Neural cell (in vitro differentiated cells): ENCODE data around the gene CNDP2. TPM values are rescaled to one million over a fixed set of nuclear protein-coding genes. Genes with fewer than 3 reads are reported as not detected.

ENCODE experiments used
- H2AFZ ChIP-seq: fragments of 200-600, 300-800 bp; sonication (generic), shearing (Covaris generic); 2 replicates; pipeline ENCODE4 v1.6.0; 2014; ENCODE audit warnings: low read depth, mild to moderate bottlenecking, antibody characterized with exemption, low read length, moderate library complexity
- H3F3A ChIP-seq: fragments of 200-600 bp; shearing (Covaris generic); 2 replicates; pipeline ENCODE4 v1.6.1; 2016; ENCODE audit warnings: mild to moderate bottlenecking, moderate library complexity, mixed read lengths, antibody characterized with exemption, low read length; ENCODE audit not compliant: insufficient read depth, poor library complexity, severe bottlenecking
- H3K27ac ChIP-seq: fragments of 200-600, 300-800 bp; sonication (generic), shearing (Covaris generic); 2 replicates; pipeline ENCODE4 v1.5.1; 2014; ENCODE audit warnings: mild to moderate bottlenecking, low read length, moderate library complexity
- H3K27me3 ChIP-seq: fragments of 300-800, 200-600 bp; sonication (generic), shearing (Covaris generic); 2 replicates; pipeline ENCODE4 v1.6.0; 2014; ENCODE audit warnings: mild to moderate bottlenecking, low read depth, low read length, moderate library complexity; ENCODE audit not compliant: insufficient read depth
- H3K36me3 ChIP-seq: fragments of 300-800, 200-600 bp; sonication (generic), shearing (Covaris generic); 2 replicates; pipeline ENCODE4 v1.5.1; 2014; ENCODE audit warnings: mild to moderate bottlenecking, antibody characterized with exemption, low read length, moderate library complexity; ENCODE audit not compliant: insufficient read depth
- H3K4me2 ChIP-seq: fragments of 300-800, 200-600 bp; sonication (generic), shearing (Covaris generic); 2 replicates; pipeline ENCODE4 v1.6.0; 2014; ENCODE audit warnings: mild to moderate bottlenecking, low read length
- H3K4me3 ChIP-seq: fragments of 300-800, 200-600 bp; sonication (generic), shearing (Covaris generic); 2 replicates; pipeline ENCODE4 v1.5.1; 2014; ENCODE audit warnings: mild to moderate bottlenecking, low read length, moderate library complexity
- H3K79me2 ChIP-seq: fragments of 200-600 bp; shearing (Covaris generic); replicated peaks from 2 replicates; pipeline ENCODE4 v1.6.0; 2014; ENCODE audit warnings: mild to moderate bottlenecking, low read length, moderate library complexity; ENCODE audit not compliant: insufficient read depth
- H3K9ac ChIP-seq: fragments of 300-800, 200-600 bp; sonication (generic), shearing (Covaris generic); 2 replicates; pipeline ENCODE4 v1.6.1; 2016; ENCODE audit warnings: mild to moderate bottlenecking, low read length, mixed read lengths
- H3K9me2 ChIP-seq: fragments of 200-600 bp; shearing (Covaris generic); 2 replicates; pipeline ENCODE4 v1.6.1; 2016; ENCODE audit warnings: mild to moderate bottlenecking, low read length, mixed read lengths; ENCODE audit not compliant: insufficient read depth
- H3K9me3 ChIP-seq: fragments of 200-600, 300-800 bp; sonication (generic), shearing (Covaris generic); 2 replicates; pipeline ENCODE4 v1.6.1; 2016; ENCODE audit warnings: mild to moderate bottlenecking, mixed run types, low read length, moderate library complexity, mixed read lengths
- H4K20me1 ChIP-seq: fragments of 200-600 bp; shearing (Covaris generic); 2 replicates; pipeline ENCODE4 v1.6.1; 2016; ENCODE audit warnings: mild to moderate bottlenecking, mixed run types; ENCODE audit not compliant: insufficient read depth
- EP300 ChIP-seq: fragments of 450-650 bp; conservative IDR thresholded peaks from 2 replicates; pipeline ENCODE4 v1.6.1; 2014; ENCODE audit warnings: antibody characterized with exemption, mild to moderate bottlenecking, moderate library complexity; ENCODE audit not compliant: poor library complexity, severe bottlenecking
- EZH2 ChIP-seq: fragments of 200-600, 300-800 bp; shearing (Covaris generic), sonication (generic); IDR thresholded peaks from 2 replicates; pipeline ENCODE4 v1.6.1; 2014; ENCODE audit warnings: antibody characterized with exemption, low read length, borderline replicate concordance, mild to moderate bottlenecking; ENCODE audit not compliant: insufficient read depth, poor library complexity, severe bottlenecking
- MXI1 ChIP-seq: fragments of 450-650 bp; conservative IDR thresholded peaks from 2 replicates; pipeline ENCODE4 v1.6.1; 2014; ENCODE audit warnings: antibody characterized with exemption, mild to moderate bottlenecking; ENCODE audit not compliant: poor library complexity, severe bottlenecking
- POLR2AphosphoS5 ChIP-seq: IDR thresholded peaks from 2 replicates; pipeline ENCODE4 v1.6.1; 2012
- RAD21 ChIP-seq: fragments of 450-650 bp; conservative IDR thresholded peaks from 2 replicates; pipeline ENCODE4 v1.6.1; 2014; ENCODE audit warnings: antibody characterized with exemption, mild to moderate bottlenecking, moderate library complexity
- SMC3 ChIP-seq: fragments of 450-650 bp; conservative IDR thresholded peaks from 2 replicates; pipeline ENCODE4 v1.6.1; 2014; ENCODE audit warnings: antibody characterized with exemption, mild to moderate bottlenecking, moderate library complexity; ENCODE audit not compliant: poor library complexity
- TAF1 ChIP-seq: IDR thresholded peaks from 2 replicates; pipeline ENCODE4 v1.6.1; 2012; ENCODE audit warnings: low read depth
- polyA plus RNA-seq: library from polyadenylated mRNA; depleted of rRNA; stranded (reverse); fragments of >200 nt; gene quantifications from 2 replicates; pipeline ENCODE4 v1.2.3, GENCODE V29; 2014
- TF ChIP-seq, protein P1 (sequence below): IDR thresholded peaks from 2 replicates; pipeline ENCODE4 v1.6.1; 2012; ENCODE audit warnings: borderline replicate concordance
- TF ChIP-seq, protein P2 (sequence below): fragments of 450-650 bp; IDR thresholded peaks from 2 replicates; pipeline ENCODE4 v1.5.1; 2014; ENCODE audit warnings: antibody characterized with exemption, mild to moderate bottlenecking, moderate library complexity; ENCODE audit not compliant: poor library complexity, severe bottlenecking

The CNDP2 gene
- polyA plus RNA-seq, 1 donor from 2014 or later = 35.7 TPM

DNA sequence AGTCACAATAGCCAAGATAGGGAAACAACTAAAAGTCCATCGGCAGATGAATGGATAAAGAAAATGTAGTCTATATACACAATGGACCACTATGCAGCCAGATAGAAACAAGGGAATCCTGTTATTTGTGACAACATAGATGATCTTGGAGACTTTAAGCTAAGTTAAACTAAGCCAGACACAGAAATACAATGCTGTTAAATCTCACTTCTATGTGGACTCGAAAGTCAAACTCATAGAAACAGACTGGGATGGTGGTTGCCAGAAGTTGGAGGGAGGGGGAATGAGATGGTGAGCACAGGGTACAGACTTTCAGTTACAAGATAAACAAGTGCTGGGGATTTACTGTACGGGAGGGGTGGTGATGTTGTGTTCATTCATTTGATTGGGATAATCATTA lies 32.8 kb downstream of the CNDP2 start:
- H3K27me3 ChIP-seq = no peaks in the 10 kb centered on the region
- H2AFZ ChIP-seq = no peak overlapping the region
- H3K36me3 ChIP-seq = no peaks in the 10 kb centered on the region
- no peak overlapping the region for H3K9ac ChIP-seq
- H3K27ac ChIP-seq = no peak overlapping the region
- TF ChIP-seq EP300 (no peak), SMC3 (no peak), TAF1 (no peak), MXI1 (no peak), POLR2AphosphoS5 (no peak), RAD21 (no peak), EZH2 (no peak)
- TF ChIP-seq, protein P1, sequence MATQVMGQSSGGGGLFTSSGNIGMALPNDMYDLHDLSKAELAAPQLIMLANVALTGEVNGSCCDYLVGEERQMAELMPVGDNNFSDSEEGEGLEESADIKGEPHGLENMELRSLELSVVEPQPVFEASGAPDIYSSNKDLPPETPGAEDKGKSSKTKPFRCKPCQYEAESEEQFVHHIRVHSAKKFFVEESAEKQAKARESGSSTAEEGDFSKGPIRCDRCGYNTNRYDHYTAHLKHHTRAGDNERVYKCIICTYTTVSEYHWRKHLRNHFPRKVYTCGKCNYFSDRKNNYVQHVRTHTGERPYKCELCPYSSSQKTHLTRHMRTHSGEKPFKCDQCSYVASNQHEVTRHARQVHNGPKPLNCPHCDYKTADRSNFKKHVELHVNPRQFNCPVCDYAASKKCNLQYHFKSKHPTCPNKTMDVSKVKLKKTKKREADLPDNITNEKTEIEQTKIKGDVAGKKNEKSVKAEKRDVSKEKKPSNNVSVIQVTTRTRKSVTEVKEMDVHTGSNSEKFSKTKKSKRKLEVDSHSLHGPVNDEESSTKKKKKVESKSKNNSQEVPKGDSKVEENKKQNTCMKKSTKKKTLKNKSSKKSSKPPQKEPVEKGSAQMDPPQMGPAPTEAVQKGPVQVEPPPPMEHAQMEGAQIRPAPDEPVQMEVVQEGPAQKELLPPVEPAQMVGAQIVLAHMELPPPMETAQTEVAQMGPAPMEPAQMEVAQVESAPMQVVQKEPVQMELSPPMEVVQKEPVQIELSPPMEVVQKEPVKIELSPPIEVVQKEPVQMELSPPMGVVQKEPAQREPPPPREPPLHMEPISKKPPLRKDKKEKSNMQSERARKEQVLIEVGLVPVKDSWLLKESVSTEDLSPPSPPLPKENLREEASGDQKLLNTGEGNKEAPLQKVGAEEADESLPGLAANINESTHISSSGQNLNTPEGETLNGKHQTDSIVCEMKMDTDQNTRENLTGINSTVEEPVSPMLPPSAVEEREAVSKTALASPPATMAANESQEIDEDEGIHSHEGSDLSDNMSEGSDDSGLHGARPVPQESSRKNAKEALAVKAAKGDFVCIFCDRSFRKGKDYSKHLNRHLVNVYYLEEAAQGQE = no peak
- TF ChIP-seq, protein P2, sequence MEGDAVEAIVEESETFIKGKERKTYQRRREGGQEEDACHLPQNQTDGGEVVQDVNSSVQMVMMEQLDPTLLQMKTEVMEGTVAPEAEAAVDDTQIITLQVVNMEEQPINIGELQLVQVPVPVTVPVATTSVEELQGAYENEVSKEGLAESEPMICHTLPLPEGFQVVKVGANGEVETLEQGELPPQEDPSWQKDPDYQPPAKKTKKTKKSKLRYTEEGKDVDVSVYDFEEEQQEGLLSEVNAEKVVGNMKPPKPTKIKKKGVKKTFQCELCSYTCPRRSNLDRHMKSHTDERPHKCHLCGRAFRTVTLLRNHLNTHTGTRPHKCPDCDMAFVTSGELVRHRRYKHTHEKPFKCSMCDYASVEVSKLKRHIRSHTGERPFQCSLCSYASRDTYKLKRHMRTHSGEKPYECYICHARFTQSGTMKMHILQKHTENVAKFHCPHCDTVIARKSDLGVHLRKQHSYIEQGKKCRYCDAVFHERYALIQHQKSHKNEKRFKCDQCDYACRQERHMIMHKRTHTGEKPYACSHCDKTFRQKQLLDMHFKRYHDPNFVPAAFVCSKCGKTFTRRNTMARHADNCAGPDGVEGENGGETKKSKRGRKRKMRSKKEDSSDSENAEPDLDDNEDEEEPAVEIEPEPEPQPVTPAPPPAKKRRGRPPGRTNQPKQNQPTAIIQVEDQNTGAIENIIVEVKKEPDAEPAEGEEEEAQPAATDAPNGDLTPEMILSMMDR = no peak
- H3K79me2 ChIP-seq = no peaks in the 10 kb centered on the region
- H3K9me3 ChIP-seq = no peaks in the 10 kb centered on the region
- no peak overlapping the region for H3K4me3 ChIP-seq
- H4K20me1 ChIP-seq = no peaks in the 10 kb centered on the region
- H3F3A ChIP-seq = no peaks in the 10 kb centered on the region
- H3K4me2 ChIP-seq = no peak overlapping the region
- no peaks in the 10 kb centered on the region for H3K9me2 ChIP-seq

DNA sequence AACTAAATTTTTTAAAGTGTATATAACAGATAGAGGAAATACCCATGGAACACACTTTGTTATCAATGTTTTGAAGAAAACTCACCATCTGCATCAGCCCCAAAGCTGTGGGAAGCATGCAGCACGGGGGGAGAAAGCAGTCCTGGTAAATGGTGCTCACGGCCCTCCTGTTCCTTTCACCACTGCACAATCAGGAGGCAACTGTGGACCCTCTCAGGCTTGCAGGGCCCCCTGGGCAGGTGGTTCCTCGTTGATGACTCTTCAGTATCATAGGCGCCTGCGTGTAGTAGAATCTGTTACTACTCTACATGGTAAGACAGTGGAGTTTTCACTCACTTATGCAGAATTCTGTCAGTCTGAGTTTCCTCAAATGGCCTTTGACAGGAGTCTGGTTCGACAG lies 33.2 kb downstream of the CNDP2 start:
- no peaks in the 10 kb centered on the region for H3K9me2 ChIP-seq
- no peaks in the 10 kb centered on the region for H3K79me2 ChIP-seq
- TF ChIP-seq TAF1 (no peak), POLR2AphosphoS5 (no peak), SMC3 (no peak), EZH2 (no peak), MXI1 (no peak), EP300 (no peak), RAD21 (no peak)
- TF ChIP-seq, protein P2 = no peak
- TF ChIP-seq, protein P1 = no peak
- H3K9ac ChIP-seq = no peak overlapping the region
- no peaks in the 10 kb centered on the region for H3K36me3 ChIP-seq
- no peaks in the 10 kb centered on the region for H3K9me3 ChIP-seq
- H3F3A ChIP-seq = no peaks in the 10 kb centered on the region
- no peak overlapping the region for H2AFZ ChIP-seq
- no peaks in the 10 kb centered on the region for H3K27me3 ChIP-seq
- no peaks in the 10 kb centered on the region for H4K20me1 ChIP-seq
- H3K4me3 ChIP-seq = no peak overlapping the region
- no peak overlapping the region for H3K4me2 ChIP-seq
- H3K27ac ChIP-seq = no peak overlapping the region
